ENCODE results near the gene BMP6. TPM values are rescaled to one million over a fixed set of nuclear protein-coding genes. Genes with fewer than 3 reads are reported as not detected.

Gene BMP6
- total RNA-seq, 2 experiments from 2014 or later, result 0.14 to 0.27 TPM

DNA sequence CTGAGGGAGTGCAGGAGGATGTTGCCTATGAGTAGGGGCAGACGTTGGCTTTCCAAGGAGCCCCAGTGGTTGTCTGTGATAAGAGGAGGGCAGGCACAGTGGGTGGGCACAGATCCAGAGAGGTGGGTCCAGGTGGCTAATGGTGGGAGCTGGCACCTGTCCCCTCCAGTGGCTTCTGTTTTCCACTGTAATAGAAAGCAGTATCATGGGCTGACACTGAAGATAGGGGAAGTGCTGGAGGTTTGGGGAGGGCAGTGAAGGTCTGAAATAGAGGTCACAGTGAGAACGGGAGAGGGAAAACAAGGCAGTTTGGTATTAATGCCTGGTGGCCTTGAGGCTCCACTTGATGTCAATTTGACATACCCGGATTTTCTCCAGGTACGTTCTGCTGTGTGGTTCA lies 195.1 kb downstream of the BMP6 start:
- Mint-ChIP-seq H3K4me3 (no peak overlapping the region), H3K36me3 (ENCODE audit: low read depth) (peaks cover 3% of the 10 kb centered on the region), H3K27me3 (peaks cover 14% of the 10 kb centered on the region), H3K9me3 (ENCODE audit: low read depth) (peaks cover 15% of the 10 kb centered on the region), H3K4me1 (no peaks in the 10 kb centered on the region), H3K27ac (no peak overlapping the region)
- intact Hi-C loops (cut with DNase I, micrococcal nuclease), result no loop called here
- ATAC-seq (no peak), DNase-seq (no peak)
- CTCF ChIA-PET, result no interaction called here
- POLR2A ChIA-PET, result no interaction called here

DNA sequence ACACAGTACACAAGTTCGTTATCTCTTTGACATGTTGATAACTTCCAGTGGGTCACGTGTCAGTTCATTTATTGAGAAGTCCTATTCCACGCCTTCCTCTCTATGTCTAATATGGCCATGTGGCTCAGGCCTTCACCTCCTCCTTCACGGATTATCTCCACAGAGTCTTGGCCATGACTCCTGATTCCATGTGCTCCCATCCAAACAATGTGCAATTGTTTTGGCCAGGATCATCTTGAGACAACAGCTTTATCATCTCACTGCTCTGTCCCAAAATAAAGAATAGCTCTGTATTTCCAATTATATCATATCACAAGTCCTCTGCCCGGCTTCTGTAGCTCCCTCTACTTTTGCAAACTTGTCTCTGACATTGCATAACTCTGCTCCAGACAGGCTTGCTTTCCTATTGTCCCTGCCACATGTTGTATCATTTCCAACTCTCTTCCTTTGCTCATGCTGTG lies 195.8 kb downstream of the BMP6 start:
- intact Hi-C loops (cut with DNase I, micrococcal nuclease), result no loop called here
- ChIA-PET CTCF (no interaction called here), POLR2A (no interaction called here)
- DNase-seq, result no peak
- Mint-ChIP-seq H3K27ac (no peak overlapping the region), H3K4me3 (no peak overlapping the region), H3K27me3 (peaks cover 14% of the 10 kb centered on the region), H3K9me3 (ENCODE audit: low read depth) (peaks cover 15% of the 10 kb centered on the region), H3K36me3 (ENCODE audit: low read depth) (peaks cover 3% of the 10 kb centered on the region), H3K4me1 (no peaks in the 10 kb centered on the region)
- no peak for ATAC-seq

DNA sequence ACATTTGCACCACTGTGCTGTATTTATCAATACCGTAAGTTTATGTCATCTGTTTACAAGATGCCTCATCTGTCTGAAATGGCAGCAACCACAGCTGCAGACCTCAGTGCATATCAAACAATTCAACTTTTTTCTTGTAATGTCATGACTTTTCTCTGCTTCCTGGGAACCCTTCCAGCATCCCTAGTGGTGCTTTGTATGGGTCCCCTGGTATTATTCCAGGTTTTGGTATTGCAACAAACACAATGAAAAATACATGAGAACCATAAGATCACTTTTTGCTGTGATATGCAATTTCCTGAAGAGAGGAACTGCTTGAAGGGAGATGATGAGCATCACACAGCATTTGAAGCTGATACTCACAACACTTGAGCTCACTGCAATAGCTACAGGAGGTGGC lies 196.7 kb downstream of the BMP6 start:
- peaks cover 15% of the 10 kb centered on the region for H3K9me3 Mint-ChIP-seq (ENCODE audit: low read depth)
- peaks cover 3% of the 10 kb centered on the region for H3K36me3 Mint-ChIP-seq (ENCODE audit: low read depth)
- H3K27ac Mint-ChIP-seq, result no peak overlapping the region
- CTCF ChIA-PET, result no interaction called here
- no peak overlapping the region for H3K4me3 Mint-ChIP-seq
- ATAC-seq, result no peak
- peaks cover 17% of the 10 kb centered on the region for H3K27me3 Mint-ChIP-seq
- no peak for DNase-seq
- POLR2A ChIA-PET, result no interaction called here
- intact Hi-C loops (cut with DNase I, micrococcal nuclease), result no loop called here
- H3K4me1 Mint-ChIP-seq, result no peaks in the 10 kb centered on the region

GRCh38 chr6:7924867-7925266 lies 199.0 kb downstream of the BMP6 start:
- Mint-ChIP-seq H3K4me3 (no peak overlapping the region), H3K27ac (no peak overlapping the region), H3K36me3 (ENCODE audit: low read depth) (peaks cover 3% of the 10 kb centered on the region), H3K9me3 (ENCODE audit: low read depth) (peaks cover 15% of the 10 kb centered on the region), H3K4me1 (no peaks in the 10 kb centered on the region), H3K27me3 (peaks cover 21% of the 10 kb centered on the region)
- ChIA-PET CTCF (no interaction called here), POLR2A (no interaction called here)
- no peak for DNase-seq
- intact Hi-C loops (cut with DNase I, micrococcal nuclease), result no loop called here
- ATAC-seq, result no peak

Other genes starting within 250 kb of the BMP6 start
- under 1 TPM; 0.05 to 0.09 TPM for gene DSP, start 184.4 kb upstream of the BMP6 start, total RNA-seq
- gene SNRNP48, start 135.9 kb upstream of the BMP6 start, total RNA-seq, result 10 to 100 TPM; 19.4 to 20.9 TPM
- gene TXNDC5, start 184.7 kb downstream of the BMP6 start, total RNA-seq, result 10 to 100 TPM; 44.4 to 52.8 TPM

Measured in activated CD4-positive, alpha-beta T cell treated with anti-CD3 and anti-CD28 coated beads for 36 hours (primary cell).